HEK293 (cell line): ENCODE results near the gene TRAP1.

ENCODE experiments used
- HOXA7 ChIP-seq: sonication (generic); formaldehyde crosslinking; IDR thresholded peaks from 2 replicates; pipeline ENCODE4 v1.8.1; 2022; ENCODE audit warnings: missing genetic modification reagents, borderline replicate concordance
- PRDM1 ChIP-seq: fragments of 450-650 bp; formaldehyde crosslinking; IDR thresholded peaks from 2 replicates; pipeline ENCODE4; 2016; ENCODE audit warnings: missing biosample characterization, missing genetic modification characterization
- ZBTB7A ChIP-seq: fragments of 450-650 bp; formaldehyde crosslinking; IDR thresholded peaks from 2 replicates; pipeline ENCODE4 v1.5.1; 2016; ENCODE audit warnings: low read depth, missing biosample characterization, missing genetic modification characterization
- ZFP3 ChIP-seq: fragments of 450-650 bp; formaldehyde crosslinking; IDR thresholded peaks from 2 replicates; pipeline ENCODE4 v1.5.1; 2016; ENCODE audit warnings: low read depth, missing biosample characterization, missing genetic modification characterization
- ZNF184 ChIP-seq: fragments of 450-650 bp; IDR thresholded peaks from 2 replicates; pipeline ENCODE4 v1.5.1; 2018; ENCODE audit warnings: missing biosample characterization, mild to moderate bottlenecking, missing genetic modification characterization
- ZNF239 ChIP-seq: fragments of 450-650 bp; formaldehyde crosslinking; IDR thresholded peaks from 2 replicates; pipeline ENCODE4 v1.5.1; 2016; ENCODE audit warnings: missing biosample characterization, missing genetic modification characterization
- ZNF366 ChIP-seq: fragments of 450-650 bp; formaldehyde crosslinking; conservative IDR thresholded peaks from 2 replicates; pipeline ENCODE4 v1.5.1; 2016; ENCODE audit warnings: missing biosample characterization, missing genetic modification characterization
- ZNF394 ChIP-seq: fragments of 450-650 bp; formaldehyde crosslinking; IDR thresholded peaks from 2 replicates; pipeline ENCODE4 v1.5.1; 2016; ENCODE audit warnings: missing biosample characterization, missing genetic modification characterization, mild to moderate bottlenecking, moderate library complexity, borderline replicate concordance
- ZNF558 ChIP-seq: fragments of 450-650 bp; formaldehyde crosslinking; IDR thresholded peaks from 2 replicates; pipeline ENCODE4 v1.5.1; 2016; ENCODE audit warnings: missing biosample characterization, missing genetic modification characterization
- ZNF600 ChIP-seq: fragments of 450-650 bp; formaldehyde crosslinking; IDR thresholded peaks from 2 replicates; pipeline ENCODE4 v1.5.1; 2016; ENCODE audit warnings: missing biosample characterization, missing genetic modification characterization
- TF ChIP-seq, protein P1 (sequence below): fragments of 450-650 bp; formaldehyde crosslinking; IDR thresholded peaks from 2 replicates; pipeline ENCODE4 v1.5.1; 2016; ENCODE audit warnings: missing biosample characterization, missing genetic modification characterization
- TF ChIP-seq, protein P2 (sequence below): fragments of 450-650 bp; formaldehyde crosslinking; IDR thresholded peaks from 2 replicates; pipeline ENCODE4 v1.5.1; 2016; ENCODE audit warnings: missing biosample characterization, missing genetic modification characterization
- TF ChIP-seq, protein P3 (sequence below): fragments of 450-650 bp; formaldehyde crosslinking; IDR thresholded peaks from 2 replicates; pipeline ENCODE4 v1.5.1; 2016; ENCODE audit warnings: missing biosample characterization, missing genetic modification characterization, low read depth

DNA sequence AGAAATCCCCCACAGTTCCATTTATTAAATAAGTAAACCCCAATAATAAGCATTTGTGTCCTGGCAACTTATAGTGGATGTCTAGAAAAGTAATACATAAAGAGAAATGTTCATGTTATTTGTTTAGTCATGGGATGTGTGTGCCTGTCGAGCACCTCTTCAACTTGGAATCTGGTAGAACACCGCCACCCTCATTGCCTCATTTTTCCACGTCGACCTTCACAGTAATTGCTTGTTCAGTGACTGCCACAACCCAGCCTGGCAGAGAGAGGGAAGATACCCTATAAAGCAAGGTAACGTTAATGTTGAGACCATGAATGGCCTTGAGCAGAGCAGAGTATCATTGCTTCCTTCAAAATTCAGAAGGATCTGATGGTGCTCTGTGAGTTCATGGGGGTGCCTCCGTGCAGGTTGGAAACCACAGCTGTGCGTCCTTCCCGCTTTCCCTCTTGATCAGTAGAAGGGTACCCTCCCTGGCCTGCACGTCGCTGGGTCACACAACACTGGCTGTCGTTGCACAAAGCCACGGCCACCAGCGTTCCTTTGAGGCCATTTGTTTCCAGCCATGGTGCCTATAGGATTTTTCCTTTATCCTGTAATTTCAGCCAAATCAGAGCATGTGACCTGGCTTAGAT lies 66.6 kb downstream of the TRAP1 start:
- TF ChIP-seq ZBTB7A (tag by site-specific recombination) (no peak), ZNF184 (tag by site-specific recombination) (no peak), ZFP3 (tag by site-specific recombination) (no peak), PRDM1 (no peak), ZNF600 (tag by site-specific recombination) (no peak), ZNF366 (tag by site-specific recombination) (no peak), HOXA7 (no peak), ZNF558 (no peak), ZNF394 (tag by site-specific recombination) (no peak), ZNF239 (tag by site-specific recombination) (no peak)
- TF ChIP-seq, protein P1, sequence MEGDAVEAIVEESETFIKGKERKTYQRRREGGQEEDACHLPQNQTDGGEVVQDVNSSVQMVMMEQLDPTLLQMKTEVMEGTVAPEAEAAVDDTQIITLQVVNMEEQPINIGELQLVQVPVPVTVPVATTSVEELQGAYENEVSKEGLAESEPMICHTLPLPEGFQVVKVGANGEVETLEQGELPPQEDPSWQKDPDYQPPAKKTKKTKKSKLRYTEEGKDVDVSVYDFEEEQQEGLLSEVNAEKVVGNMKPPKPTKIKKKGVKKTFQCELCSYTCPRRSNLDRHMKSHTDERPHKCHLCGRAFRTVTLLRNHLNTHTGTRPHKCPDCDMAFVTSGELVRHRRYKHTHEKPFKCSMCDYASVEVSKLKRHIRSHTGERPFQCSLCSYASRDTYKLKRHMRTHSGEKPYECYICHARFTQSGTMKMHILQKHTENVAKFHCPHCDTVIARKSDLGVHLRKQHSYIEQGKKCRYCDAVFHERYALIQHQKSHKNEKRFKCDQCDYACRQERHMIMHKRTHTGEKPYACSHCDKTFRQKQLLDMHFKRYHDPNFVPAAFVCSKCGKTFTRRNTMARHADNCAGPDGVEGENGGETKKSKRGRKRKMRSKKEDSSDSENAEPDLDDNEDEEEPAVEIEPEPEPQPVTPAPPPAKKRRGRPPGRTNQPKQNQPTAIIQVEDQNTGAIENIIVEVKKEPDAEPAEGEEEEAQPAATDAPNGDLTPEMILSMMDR (tag by site-specific recombination): no peak
- TF ChIP-seq, protein P2, sequence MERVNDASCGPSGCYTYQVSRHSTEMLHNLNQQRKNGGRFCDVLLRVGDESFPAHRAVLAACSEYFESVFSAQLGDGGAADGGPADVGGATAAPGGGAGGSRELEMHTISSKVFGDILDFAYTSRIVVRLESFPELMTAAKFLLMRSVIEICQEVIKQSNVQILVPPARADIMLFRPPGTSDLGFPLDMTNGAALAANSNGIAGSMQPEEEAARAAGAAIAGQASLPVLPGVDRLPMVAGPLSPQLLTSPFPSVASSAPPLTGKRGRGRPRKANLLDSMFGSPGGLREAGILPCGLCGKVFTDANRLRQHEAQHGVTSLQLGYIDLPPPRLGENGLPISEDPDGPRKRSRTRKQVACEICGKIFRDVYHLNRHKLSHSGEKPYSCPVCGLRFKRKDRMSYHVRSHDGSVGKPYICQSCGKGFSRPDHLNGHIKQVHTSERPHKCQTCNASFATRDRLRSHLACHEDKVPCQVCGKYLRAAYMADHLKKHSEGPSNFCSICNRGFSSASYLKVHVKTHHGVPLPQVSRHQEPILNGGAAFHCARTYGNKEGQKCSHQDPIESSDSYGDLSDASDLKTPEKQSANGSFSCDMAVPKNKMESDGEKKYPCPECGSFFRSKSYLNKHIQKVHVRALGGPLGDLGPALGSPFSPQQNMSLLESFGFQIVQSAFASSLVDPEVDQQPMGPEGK: no peak
- TF ChIP-seq, protein P3, sequence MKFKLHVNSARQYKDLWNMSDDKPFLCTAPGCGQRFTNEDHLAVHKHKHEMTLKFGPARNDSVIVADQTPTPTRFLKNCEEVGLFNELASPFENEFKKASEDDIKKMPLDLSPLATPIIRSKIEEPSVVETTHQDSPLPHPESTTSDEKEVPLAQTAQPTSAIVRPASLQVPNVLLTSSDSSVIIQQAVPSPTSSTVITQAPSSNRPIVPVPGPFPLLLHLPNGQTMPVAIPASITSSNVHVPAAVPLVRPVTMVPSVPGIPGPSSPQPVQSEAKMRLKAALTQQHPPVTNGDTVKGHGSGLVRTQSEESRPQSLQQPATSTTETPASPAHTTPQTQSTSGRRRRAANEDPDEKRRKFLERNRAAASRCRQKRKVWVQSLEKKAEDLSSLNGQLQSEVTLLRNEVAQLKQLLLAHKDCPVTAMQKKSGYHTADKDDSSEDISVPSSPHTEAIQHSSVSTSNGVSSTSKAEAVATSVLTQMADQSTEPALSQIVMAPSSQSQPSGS: no peak
